ENCODE results near the gene AKAP6.

The AKAP6 gene

GRCh38 chr14:32329146-32329545, at the start of gene AKAP6:
Gene AKAP6, plus strand, starts transcription at chr14:32329298. Its CDS starts 104,196 bp downstream, at chr14:32433494.
- no peak within 1 kb of the TSS for H3K27ac ChIP-seq (ENCODE audit: low read depth, low read length)
- H3K79me2 ChIP-seq (ENCODE audit: control insufficient read depth, low read length): no peaks in the 10 kb centered on the region
- no peaks in the 10 kb centered on the region for H4K20me1 ChIP-seq (ENCODE audit: control insufficient read depth, insufficient read depth, low read depth, low read length)
- TF ChIP-seq EZH2phosphoT487 (IDR thresholded peaks at IDR 0.05; ENCODE audit: borderline replicate concordance, low read length): no peak
- TF ChIP-seq, protein P1, sequence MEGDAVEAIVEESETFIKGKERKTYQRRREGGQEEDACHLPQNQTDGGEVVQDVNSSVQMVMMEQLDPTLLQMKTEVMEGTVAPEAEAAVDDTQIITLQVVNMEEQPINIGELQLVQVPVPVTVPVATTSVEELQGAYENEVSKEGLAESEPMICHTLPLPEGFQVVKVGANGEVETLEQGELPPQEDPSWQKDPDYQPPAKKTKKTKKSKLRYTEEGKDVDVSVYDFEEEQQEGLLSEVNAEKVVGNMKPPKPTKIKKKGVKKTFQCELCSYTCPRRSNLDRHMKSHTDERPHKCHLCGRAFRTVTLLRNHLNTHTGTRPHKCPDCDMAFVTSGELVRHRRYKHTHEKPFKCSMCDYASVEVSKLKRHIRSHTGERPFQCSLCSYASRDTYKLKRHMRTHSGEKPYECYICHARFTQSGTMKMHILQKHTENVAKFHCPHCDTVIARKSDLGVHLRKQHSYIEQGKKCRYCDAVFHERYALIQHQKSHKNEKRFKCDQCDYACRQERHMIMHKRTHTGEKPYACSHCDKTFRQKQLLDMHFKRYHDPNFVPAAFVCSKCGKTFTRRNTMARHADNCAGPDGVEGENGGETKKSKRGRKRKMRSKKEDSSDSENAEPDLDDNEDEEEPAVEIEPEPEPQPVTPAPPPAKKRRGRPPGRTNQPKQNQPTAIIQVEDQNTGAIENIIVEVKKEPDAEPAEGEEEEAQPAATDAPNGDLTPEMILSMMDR (IDR thresholded peaks at IDR 0.05; ENCODE audit: low read depth, low read length, poor library complexity, severe bottlenecking): no peak
- no peaks in the 10 kb centered on the region for H3F3A ChIP-seq (ENCODE audit: control insufficient read depth, insufficient read depth)
- no peak within 1 kb of the TSS for H3K4me2 ChIP-seq (ENCODE audit: low read length)
- H3K27me3 ChIP-seq (ENCODE audit: control insufficient read depth, low read length): no peaks in the 10 kb centered on the region
- no peaks in the 10 kb centered on the region for H3K9me2 ChIP-seq (replicated peaks; ENCODE audit: control insufficient read depth, low read length)
- H3K9me3 ChIP-seq (ENCODE audit: control insufficient read depth, insufficient read depth, low read length): no peaks in the 10 kb centered on the region
- H3K4me1 ChIP-seq (ENCODE audit: control insufficient read depth, low read length): no peaks in the 10 kb centered on the region
- H3K36me3 ChIP-seq (ENCODE audit: control insufficient read depth, low read length): no peaks in the 10 kb centered on the region
- no peak within 1 kb of the TSS for H3K4me3 ChIP-seq (ENCODE audit: low read length)

- H3K36me3 ChIP-seq (ENCODE audit: control insufficient read depth, low read length): no peaks in the 10 kb centered on the region
- no peaks in the 10 kb centered on the region for H3K9me2 ChIP-seq (replicated peaks; ENCODE audit: control insufficient read depth, low read length)
- no peak for TF ChIP-seq EZH2phosphoT487 (IDR thresholded peaks at IDR 0.05; ENCODE audit: borderline replicate concordance, low read length)
- TF ChIP-seq, protein P1 (IDR thresholded peaks at IDR 0.05; ENCODE audit: low read depth, low read length, poor library complexity, severe bottlenecking): no peak
- H4K20me1 ChIP-seq (ENCODE audit: control insufficient read depth, insufficient read depth, low read depth, low read length): no peaks in the 10 kb centered on the region
- no peaks in the 10 kb centered on the region for H3K27me3 ChIP-seq (ENCODE audit: control insufficient read depth, low read length)
- H3K79me2 ChIP-seq (ENCODE audit: control insufficient read depth, low read length): no peaks in the 10 kb centered on the region
- no peaks in the 10 kb centered on the region for H3F3A ChIP-seq (ENCODE audit: control insufficient read depth, insufficient read depth)
- no peaks in the 10 kb centered on the region for H3K9me3 ChIP-seq (ENCODE audit: control insufficient read depth, insufficient read depth, low read length)
- no peak overlapping the region for H3K4me3 ChIP-seq (ENCODE audit: low read length)
- no peak overlapping the region for H3K27ac ChIP-seq (ENCODE audit: low read depth, low read length)
- no peak overlapping the region for H3K4me2 ChIP-seq (ENCODE audit: low read length)
- no peaks in the 10 kb centered on the region for H3K4me1 ChIP-seq (ENCODE audit: control insufficient read depth, low read length)
Measured at GRCh38 chr14:32286602-32287001, 42.5 kb upstream of the AKAP6 start.

GRCh38 chr14:32296366-32296765, 32.7 kb upstream of the AKAP6 start:
- no peaks in the 10 kb centered on the region for H3K27me3 ChIP-seq (ENCODE audit: control insufficient read depth, low read length)
- no peaks in the 10 kb centered on the region for H3K9me3 ChIP-seq (ENCODE audit: control insufficient read depth, insufficient read depth, low read length)
- no peaks in the 10 kb centered on the region for H3K36me3 ChIP-seq (ENCODE audit: control insufficient read depth, low read length)
- no peak overlapping the region for H3K4me3 ChIP-seq (ENCODE audit: low read length)
- no peaks in the 10 kb centered on the region for H3K79me2 ChIP-seq (ENCODE audit: control insufficient read depth, low read length)
- H4K20me1 ChIP-seq (ENCODE audit: control insufficient read depth, insufficient read depth, low read depth, low read length): no peaks in the 10 kb centered on the region
- no peaks in the 10 kb centered on the region for H3K9me2 ChIP-seq (replicated peaks; ENCODE audit: control insufficient read depth, low read length)
- no peak overlapping the region for H3K4me2 ChIP-seq (ENCODE audit: low read length)
- TF ChIP-seq, protein P1 (IDR thresholded peaks at IDR 0.05; ENCODE audit: low read depth, low read length, poor library complexity, severe bottlenecking): no peak
- TF ChIP-seq EZH2phosphoT487 (IDR thresholded peaks at IDR 0.05; ENCODE audit: borderline replicate concordance, low read length): no peak
- H3F3A ChIP-seq (ENCODE audit: control insufficient read depth, insufficient read depth): no peaks in the 10 kb centered on the region
- H3K27ac ChIP-seq (ENCODE audit: low read depth, low read length): no peak overlapping the region
- no peaks in the 10 kb centered on the region for H3K4me1 ChIP-seq (ENCODE audit: control insufficient read depth, low read length)
